NOMO-1 (cell line): ENCODE data around the gene VWC2L.

Experiments
- DNase-seq, 2 experiments: peaks; one replicate each; lab custom pipeline; 2025; ENCODE audit not compliant: unreplicated experiment in 2 of 2; lab: John Stamatoyannopoulos, UW

The VWC2L gene

DNA sequence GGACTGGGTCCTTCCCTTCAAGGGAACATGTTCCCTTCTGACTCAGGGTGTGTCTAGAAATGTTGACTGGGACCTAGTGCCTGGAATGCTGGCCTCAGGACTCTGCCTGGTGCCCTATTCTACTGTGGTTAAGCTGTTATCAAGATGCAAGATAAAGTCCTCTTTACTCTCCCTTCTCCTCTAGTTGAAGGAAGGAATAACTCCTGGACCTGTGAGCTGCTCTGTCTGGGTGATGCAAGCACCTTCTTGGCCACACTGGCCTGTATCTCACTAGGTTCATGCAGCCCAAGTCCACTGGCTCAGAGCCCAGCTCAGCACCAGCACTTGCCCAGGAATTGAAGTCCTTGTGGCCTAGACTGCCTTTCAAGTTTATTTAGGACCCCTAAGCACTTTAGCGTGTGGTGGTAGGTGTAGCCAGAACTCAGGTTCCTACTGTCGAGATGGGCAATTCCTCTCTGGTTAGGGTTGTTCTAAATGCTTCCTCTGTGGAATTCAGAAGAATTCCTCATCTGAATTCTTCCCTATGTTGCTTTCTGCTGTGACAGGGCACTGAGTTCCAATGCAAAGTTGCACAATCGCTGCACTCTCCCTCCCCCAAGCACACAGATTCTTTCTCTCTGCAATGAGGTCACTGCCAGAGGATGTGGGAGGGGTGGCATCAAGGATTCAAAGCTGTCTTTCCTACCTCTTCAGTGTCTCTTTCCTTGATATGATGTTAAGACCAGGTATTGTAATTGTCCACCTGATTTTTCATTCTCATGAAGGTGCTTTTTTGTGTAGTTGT, 54.7 kb downstream of the VWC2L start:
- DNase-seq: no peak

- no peak for DNase-seq
Measured at GRCh38 chr2:214469728-214470127, 58.9 kb downstream of the VWC2L start.

DNA sequence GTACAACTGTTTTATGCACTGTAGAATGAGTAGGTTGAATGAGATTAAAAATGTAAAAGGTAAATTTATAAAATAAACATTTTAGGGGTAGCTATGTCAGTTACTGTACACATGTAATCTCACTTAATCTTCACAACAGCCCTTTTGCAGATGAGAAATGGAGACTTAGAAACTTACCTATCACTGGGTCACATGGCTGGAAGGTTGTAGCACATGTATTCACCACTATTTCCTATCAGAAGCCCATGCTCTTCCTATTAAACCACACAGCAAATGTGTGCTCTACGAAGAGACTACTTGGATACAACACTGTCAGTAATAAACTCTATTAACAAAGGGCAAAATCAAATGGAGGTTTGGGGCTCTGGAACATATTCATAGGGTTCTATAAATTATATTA, 60.5 kb downstream of the VWC2L start:
- no peak for DNase-seq

DNA sequence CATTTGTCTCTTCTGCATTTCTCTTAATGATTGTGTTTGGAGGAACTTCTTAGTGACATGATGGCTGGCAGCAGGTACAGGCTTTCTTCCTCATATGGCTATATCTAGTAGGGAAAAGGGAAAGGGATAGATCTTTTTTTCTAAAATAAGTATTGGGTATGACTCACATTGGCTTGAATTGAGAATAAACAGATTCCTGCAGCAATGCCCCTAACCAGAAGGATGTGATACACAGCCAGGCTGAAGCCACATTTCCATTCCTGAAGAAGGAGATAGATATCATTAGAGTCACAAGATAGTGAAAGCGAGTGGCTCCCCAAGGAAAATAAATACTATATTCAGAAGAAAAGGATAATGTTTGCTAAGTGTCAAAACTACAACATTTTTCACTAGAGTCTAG, 61.1 kb downstream of the VWC2L start:
- no peak for DNase-seq

DNA sequence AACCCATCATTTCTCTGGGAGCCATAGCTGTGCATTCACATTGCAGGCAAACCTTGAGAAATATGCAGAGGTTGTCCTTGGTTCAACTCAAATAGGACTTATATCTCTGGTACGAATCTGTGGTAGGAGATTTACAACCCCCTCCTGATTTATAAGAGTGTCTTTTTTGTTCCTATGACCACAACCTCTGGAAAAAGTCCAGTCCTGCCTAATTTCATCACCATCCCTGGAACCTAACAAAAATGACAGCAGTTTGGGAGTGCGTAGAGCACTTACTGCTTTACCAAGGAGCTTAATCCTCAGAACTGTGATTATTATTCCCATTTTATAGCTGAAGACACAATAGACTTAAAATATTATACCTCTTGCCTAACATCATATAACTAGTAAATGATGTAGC, 66.5 kb downstream of the VWC2L start:
- no peak for DNase-seq

- no peak for DNase-seq
Measured at GRCh38 chr2:214481204-214481603, 70.3 kb downstream of the VWC2L start.

- no peak for DNase-seq
Measured at GRCh38 chr2:214482728-214483127, 71.9 kb downstream of the VWC2L start.

DNA sequence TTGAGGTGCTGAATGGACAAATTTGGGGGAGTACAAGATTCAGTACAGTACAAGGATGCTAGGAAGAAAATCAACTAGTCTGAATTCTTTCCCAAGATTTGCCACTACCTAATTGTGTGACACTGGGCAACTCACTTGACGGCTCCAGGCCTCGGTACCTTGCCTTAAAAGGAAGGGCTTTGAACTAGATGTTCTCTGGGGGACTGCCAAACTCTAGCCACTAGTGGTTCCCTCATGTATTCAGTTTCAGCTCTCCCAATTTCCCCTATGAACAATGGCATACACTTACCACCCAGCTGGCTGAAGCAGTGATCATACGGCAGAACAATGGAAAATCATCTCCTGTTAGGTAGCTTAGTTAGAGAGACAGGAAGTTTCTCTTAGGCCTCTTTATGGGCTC, 73.4 kb downstream of the VWC2L start:
- no peak for DNase-seq

DNA sequence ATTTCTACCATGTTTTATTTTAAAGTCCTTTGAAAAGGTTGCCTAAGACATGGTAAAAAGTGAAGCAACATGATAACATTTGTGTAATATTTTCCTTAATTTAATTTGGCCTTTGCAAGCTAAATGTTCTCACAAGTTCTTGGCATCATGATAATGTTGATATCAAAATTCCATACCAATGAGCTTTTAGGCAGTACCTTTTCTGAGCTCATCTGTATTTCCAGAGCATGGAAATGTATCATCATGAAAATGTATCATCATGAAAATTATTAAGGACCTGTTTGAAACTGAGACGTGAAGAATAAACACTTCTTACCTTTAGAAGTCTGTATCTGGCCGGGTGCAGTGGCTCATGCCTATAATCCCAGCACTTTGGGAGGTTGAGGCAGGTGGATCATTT, 73.8 kb downstream of the VWC2L start:
- no peak for DNase-seq

DNA sequence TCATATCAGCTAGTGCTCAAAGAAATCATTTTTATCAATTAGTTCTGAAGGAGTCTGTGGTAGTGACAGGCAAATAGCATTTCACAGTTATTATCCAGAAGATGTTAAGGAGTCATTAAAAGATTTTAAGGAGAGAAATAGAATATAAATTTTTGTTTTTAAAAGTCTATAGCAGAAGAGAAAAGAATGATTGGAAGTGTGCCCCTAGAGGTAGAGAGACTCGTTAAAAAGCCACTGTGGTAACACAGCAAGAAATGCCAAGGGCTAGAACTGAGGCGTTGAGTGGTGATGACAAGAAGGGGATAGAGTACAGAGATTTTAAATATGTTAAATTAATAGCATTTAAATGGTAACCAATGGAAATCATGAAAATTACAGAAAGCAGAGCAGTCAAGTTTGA, 78.3 kb downstream of the VWC2L start:
- DNase-seq: no peak

- no peak for DNase-seq
Measured at GRCh38 chr2:214489702-214490101, 78.8 kb downstream of the VWC2L start.

DNA sequence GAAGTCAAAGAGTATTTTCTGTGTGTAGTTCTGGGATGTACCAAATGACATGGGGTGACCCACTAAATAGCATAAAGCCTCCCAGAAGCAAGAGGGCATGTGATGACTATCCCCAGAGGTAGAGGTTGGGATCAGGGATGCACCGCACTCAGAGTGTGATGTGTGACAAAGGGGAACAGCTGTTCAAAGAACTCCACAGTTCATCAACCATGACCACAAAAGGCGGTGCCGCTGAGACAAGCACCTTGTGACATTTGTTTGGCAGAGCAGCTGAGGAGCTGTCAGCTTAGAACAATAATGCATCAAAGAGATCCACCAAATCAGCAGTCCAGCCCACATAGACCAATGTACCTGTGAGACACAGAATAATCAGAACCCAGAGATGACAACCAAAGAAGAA, 81.3 kb downstream of the VWC2L start:
- no peak for DNase-seq

DNA sequence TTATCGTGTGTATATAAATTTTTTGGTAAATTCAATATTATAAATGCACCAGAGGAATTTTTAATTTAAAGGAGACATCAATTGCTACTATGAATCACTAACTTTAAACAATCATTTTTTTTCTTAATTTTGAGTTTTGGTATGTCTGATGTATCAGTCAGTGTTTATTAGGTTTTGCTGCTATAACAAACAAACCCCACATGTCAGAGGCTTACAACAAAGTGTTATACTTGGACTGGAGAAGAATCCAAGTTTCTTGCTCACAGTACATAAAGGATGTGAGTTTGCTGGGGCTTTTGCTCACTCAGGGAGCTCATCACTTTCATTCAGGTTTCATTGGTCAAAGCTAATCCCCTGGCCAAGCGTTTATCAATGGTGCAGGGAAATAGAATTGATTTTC, 81.8 kb downstream of the VWC2L start:
- no peak for DNase-seq

GRCh38 chr2:214497489-214497888, 86.6 kb downstream of the VWC2L start:
- no peak for DNase-seq

- no peak for DNase-seq
Measured at GRCh38 chr2:214503568-214503967, 92.7 kb downstream of the VWC2L start.

- no peak for DNase-seq
Measured at GRCh38 chr2:214504599-214505376, 93.9 kb downstream of the VWC2L start.

DNA sequence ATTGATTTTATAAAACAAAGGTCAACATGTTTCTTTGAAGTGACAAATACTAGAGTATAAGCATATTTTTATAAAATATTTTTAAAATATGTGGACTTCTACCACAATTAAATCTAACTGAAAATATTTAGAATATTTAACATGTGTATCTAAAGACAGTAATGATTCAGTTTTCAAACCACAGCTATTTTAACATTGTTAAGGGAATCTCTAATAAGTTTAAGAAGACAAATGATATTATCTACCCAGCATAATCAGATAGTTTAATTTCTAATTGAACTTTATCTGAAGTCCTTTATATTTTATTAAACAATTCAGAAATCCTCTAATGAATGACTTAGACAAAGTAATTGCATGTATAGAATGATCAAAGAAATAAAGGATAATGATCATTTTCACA, 96.2 kb downstream of the VWC2L start:
- DNase-seq: no peak

DNA sequence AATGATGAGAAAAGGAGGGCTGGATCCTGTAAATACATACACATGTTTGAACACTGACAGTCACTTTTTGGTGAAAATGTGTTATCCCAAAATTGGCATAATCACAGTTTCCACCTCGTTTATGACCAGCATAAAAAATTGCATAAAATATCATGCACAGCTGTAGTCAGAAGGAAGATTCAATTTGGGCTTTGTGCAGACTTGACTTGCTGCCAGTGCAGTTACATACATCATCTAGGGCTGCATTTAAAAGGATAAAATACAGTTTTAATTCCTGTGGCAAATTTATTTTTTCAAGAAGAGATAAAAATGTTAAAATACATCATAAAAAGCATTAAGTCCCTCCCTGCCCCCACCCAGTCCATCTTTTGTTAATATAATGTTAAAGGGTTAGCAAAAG, 103.8 kb downstream of the VWC2L start:
- no peak for DNase-seq

DNA sequence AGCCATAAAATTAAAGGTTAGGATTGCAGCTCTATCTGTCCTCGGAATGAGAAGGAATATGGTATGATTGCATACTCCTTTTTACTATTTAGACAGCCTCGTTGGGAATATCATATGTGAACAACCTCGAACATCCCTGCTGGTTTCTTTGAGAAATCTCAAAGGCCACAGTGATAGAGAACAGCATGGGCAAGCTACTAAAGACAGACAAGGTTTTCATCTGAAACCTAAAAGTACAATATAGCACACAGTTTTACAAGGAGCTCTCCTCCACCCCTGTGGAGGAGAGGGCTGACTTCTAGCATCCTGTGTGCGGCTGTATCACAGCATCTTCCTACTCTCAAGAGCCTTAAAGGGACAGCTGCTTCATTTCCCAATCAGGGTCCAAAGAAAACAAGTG, 104.3 kb downstream of the VWC2L start:
- DNase-seq: no peak

DNA sequence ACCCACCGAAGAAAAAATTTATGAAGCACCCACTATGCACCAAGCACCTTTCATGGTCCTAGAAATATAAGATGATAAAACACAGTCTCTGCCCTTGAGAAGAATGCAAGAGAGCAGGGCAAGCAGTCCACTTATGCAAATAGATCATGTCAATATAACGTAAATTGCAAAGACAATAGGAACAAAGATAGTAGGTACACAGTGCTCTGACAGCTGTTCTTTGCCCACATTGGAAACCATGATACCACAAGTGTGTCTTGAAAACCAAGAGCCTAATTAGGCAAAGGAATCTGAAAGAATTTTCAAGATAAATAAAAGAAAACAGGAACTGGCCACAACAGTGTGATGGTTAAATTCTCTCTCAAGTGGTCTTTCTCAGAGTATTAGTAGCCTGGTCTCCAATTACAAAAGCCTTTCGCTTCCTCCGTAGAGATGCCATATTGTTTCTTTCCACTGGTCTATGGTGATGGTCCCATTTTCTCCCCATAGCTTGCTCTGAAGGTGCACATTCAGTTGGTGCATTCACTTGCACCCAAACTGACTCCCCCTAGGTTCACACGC, 108.5 kb downstream of the VWC2L start:
- DNase-seq: no peak

DNA sequence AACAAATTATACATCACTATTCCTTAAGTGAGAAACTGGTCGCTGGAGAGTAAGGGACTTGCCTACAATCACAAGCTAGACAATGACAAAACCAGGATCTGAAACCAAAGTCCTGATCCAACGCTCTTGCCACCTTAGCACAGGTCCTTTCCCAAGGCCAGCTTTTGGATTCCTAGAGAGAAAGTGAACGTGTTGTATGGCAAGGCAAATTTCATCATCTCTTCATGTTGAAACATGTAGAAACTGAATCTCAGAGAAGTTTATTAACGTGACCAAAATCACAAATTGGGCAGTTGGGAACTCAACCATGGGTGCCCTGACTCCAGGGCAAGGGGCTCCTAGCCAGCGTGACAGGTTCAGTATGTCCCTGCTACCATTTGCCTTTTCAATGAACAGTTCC, 118.2 kb downstream of the VWC2L start:
- DNase-seq: no peak

GRCh38 chr2:214529514-214529913, 118.7 kb downstream of the VWC2L start:
- no peak for DNase-seq
